ENCODE measurements around the gene SIM2.

Gene SIM2

GRCh38 chr21:36700971-36701755 is 2.2 kb downstream of the SIM2 start:
- FAIRE-seq: no peak

DNA sequence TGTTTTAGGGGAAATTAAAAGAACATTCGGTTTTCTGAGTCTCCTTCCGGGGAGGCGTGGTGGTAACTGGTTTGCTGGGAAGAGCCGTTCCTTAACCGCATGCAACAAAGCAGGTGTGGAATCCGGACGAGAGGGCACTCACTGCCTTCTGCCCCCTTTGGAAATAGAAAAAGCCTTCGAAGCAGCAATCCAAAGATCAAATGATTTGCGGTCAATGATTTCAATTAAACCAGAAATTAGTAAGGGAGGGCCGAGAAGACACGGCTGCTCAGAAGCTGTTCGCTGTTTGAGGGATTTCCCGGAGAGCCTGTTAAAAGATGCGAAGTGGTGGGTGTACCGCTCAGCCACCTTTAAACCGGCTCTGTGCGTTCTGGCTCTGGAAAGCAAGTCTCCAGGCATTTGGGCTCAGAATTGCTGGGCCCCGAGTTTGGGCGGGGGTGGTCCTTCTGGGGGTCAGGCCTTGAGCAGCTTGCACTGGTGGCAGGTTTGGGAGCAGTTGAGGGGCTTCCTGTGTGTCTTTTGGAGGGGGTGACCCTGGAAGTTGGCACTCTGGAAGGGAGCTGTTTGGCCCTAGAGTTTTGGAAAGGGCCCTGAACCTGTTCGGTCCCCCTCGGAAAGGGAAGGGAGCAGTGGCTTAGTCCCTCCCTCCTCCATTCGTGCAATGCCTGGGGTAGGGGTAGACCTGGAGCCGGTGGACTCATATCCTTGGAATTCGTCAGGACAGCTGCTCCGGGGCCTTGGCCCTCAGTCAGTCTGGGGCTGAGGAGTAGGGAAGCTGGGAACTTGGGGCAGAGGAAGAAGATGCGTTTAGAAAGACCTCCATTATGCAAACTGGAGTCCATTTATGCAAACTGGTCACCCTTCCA is 3.1 kb downstream of the SIM2 start:
- FAIRE-seq: no peak

GRCh38 chr21:36702622-36702968 is 3.7 kb downstream of the SIM2 start:
- no peak for FAIRE-seq

GRCh38 chr21:36703123-36703522 is 4.2 kb downstream of the SIM2 start:
- FAIRE-seq: no peak

DNA sequence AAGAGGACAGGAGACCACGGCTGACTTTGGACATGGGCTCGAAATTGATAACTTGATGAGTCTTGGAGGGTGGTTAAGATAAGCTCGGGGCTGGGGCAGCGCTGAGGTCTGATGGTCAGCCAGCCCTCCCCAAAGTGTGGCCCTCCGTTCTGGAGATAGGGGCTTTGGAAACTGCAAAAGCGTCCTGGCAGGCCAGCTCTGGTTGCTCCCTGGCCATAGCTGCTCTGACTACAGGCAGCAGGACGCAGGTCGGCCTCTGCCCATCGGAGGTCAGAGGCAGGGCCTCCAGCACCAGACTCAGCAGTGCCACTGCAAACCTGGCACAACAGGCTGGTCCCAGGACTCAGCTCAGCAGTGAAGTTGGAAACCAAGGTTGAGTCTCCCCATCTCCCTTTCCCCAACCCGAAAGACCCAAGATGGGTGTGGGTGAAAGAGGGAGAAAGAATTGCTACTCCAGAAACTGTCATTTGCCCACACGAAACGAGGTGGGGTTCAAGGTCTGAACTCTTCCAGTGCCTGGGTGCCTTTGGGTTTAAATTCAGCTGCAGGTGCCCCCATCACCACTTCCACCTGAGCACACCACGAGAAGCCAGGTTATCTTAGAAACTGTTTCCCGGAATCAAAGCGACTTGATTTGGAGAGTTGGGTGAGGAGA is 4.8 kb downstream of the SIM2 start:
- no peak for FAIRE-seq

GRCh38 chr21:36704281-36704957 is 5.5 kb downstream of the SIM2 start:
- FAIRE-seq: no peak

GRCh38 chr21:36704958-36705678 is 6.2 kb downstream of the SIM2 start:
- FAIRE-seq: no peak

DNA sequence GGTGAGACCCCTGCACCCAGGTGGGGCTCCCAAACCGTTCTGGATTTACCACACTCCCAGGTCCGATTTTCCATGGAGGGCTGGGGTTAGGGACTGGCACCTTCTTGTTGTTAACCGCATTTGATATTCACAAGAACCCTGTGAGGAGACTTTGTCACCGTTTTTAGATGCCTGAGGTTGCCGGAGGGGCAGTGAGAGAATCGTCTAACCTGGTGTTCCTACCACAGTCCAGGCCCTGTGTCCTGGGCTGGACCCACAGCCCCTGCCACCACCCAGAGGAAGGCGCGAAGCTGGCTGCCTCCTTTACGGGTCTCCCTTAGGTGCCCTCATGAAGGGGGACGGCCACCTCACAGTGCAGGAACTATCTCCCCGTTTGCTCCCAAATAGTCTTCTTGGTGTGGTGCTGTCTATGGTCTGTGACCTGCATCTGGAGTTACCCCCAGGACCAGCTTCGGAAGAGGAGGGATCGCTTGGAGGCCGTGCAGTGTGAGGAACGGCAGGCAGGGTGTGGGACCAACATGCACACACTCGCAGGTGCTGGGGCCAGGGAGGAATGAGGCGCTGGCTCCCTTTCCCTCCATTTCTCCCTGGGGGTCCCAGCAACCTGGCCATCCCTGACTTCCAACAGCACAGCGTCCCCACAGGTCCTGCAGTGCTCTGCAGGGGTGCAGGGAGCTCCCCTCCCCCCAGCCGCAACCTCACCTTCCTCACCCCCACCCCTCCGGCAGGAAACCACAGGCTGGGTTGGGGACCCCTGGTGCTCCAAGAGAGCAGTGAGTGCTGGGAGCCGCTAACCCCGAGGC is 7.0 kb downstream of the SIM2 start:
- no peak for FAIRE-seq

GRCh38 chr21:36706482-36706852 is 7.6 kb downstream of the SIM2 start:
- FAIRE-seq: no peak

DNA sequence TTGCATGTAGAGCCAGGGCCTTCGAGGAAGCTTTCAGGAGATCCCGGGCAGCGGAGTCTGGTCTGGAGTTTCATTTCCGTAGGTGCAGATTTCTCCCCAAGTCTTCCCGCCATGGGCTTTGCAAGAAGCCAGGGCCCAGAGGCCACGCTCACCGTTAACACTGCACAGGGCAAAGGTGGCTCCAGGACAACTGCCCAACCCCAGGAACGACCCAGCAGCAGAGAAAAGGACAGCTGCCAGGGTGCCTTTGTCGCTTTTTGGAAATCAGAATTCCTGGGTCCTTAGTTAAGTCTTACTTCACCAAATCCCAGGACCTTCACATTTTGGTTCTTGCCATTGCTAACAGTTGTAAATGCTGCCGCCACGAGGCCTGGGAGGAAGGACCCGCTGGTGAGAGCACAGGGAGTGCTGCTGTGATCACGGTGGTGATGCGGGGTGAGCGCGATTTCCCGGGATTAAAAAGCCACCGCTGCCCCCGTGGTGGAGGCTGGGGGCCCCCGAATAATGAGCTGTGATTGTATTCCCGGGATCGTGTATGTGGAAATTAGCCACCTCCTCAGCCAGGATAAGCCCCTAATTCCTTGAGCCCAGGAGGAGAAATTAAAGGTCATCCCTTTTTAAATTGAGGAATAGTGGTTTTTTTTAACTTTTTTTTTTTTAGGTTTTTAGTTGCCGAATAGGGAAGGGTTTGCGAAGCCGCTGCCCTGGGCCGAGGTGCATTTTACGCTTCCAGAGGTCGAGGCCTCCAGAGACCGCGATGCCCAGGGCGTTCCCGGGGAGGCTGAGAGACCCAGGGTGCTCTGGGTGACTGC is 8.2 kb downstream of the SIM2 start:
- no peak for FAIRE-seq

- no peak for FAIRE-seq
Observed at GRCh38 chr21:36707763-36708285, 8.9 kb downstream of the SIM2 start.

GRCh38 chr21:36708286-36709029 is 9.5 kb downstream of the SIM2 start:
- no peak for FAIRE-seq

DNA sequence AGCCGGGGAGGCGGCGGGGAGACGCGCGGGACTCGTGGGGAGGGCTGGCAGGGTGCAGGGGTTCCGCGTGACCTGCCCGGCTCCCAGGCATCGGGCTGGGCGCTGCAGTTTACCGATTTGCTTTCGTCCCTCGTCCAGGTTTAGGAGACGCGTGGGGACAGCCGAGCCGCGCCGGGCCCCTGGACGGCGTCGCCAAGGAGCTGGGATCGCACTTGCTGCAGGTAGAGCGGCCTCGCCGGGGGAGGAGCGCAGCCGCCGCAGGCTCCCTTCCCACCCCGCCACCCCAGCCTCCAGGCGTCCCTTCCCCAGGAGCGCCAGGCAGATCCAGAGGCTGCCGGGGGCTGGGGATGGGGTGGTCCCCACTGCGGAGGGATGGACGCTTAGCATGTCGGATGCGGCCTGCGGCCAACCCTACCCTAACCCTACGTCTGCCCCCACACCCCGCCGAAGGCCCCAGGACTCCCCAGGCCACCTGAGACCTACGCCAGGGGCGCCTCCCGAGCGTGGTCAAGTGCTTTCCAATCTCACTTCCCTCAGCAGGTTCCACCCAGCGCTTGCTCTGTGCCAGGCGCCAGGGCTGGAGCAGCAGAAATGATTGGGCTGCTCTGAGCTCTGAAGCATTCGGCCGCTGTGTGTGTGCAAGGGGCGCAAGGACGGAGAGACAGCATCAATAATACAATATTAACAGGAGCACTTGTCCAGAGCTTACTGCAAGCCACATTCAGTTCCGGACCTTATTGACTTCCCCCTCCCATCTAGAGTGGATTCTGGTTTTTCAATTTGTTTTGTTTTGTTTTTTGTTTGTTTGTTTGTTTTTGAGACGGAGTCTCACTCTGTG is 10.3 kb downstream of the SIM2 start:
- FAIRE-seq: no peak

DNA sequence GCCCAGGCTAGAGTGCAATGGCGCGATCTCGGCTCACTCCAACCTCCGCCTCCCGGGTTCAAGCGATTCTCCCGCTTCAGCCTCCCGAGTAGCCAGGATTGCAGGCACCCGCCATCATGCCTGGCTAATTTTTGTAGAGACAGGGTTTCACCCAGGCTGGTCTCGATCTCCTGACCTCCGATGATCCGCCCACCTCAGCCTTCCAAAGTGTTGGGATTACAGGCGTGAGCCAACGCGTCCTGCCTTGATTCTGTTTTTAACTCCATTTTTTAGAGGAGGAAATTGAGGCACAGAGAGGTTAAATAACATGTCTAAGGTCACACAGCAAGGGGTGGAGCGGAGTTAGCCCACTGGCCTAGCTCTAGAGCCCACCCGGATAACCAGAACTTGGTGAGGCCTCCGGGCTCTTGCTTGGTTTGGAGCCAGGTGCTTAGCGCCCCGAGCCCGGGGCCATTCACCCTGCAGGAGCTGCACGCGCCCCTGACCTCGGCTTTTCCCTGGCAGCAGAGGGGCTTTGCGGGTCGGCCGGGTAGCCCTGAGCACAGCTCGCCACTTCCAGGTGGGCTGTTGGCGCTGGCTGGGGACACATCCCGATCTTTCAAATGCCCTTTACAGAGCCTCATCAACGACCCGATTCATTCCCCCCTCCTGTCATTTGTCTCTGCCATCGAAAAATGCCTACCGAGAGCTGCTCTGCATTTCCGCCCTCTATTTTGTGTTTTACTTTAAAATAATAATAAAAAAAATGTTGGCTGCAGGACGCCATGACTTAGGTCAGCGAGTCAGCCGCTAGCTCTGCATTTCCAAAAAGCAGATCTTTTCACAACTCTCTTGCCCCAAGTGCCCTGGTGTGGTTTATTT is 11.2 kb downstream of the SIM2 start:
- FAIRE-seq: no peak

DNA sequence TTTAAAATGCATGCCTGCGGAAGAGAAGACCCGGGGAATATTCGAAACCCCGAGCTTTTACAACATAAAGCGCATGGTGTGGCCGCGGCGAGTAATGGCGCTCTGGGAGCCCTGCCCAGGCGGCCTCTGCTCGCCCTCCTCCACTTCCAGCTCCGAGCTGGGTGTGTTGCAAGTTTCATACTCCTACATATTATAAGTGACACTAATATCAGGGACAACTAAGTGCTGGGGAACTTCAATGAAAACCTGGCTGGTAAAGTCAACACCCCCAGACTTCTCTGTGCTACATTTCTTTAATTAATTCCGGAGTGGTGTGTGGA is 11.8 kb downstream of the SIM2 start:
- FAIRE-seq: no peak

- no peak for FAIRE-seq
Observed at GRCh38 chr21:36713746-36714145, 14.8 kb downstream of the SIM2 start.

DNA sequence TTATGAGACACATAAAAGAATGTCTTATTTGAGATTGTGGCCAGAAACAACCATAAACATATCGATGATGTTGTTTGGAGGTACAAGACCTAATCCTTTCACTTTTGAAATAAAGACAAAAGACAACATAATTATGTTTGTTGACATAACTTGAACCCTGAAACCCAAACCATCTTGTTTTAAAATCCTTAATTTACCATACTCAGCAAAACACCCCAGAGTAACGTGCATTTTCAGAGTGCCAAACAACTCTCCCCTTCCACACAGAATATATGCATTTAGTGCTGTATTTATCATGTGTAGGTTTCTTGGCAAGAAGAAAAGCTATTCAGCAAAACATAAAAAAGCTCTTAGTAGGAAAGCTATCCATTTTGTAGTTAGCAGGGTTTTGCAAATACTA is 17.5 kb downstream of the SIM2 start:
- no peak for FAIRE-seq

DNA sequence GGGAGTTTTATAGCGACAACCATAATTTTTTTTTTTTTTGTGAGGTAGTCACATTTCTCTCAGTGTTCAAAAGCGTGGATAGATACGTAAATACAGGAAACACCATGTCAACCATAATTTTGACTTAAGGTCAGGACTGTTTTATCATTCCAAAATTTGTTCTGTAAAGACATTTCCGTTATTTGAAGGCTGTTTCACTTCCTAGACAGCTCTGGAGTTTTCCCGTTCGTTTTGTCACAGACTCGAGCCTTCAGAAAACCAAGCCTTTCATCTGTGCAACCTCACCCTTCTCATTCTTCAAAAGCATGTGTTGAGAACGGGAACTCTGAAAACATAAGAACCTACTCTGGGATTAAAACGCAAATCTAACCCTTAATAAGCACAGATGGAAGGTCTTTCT is 17.9 kb downstream of the SIM2 start:
- no peak for FAIRE-seq

Measured in A204.1 (cell line).